GM12878 (cell line): ENCODE measurements around the gene C19orf33.

ENCODE experiments used
- CHD2 ChIP-seq: IDR thresholded peaks from 2 replicates; pipeline ENCODE4 v1.6.1; 2011; ENCODE audit warnings: low read depth, low read length, improper control_type of control experiment, borderline replicate concordance
- CTCF ChIP-seq, 3 experiments: IDR thresholded peaks in 2 of 3; conservative IDR thresholded peaks in 1 of 3; 2 replicates each; pipeline ENCODE4 v1.5.1; 2011; ENCODE audit warnings: low read depth in 3 of 3, low read length in 3 of 3, mild to moderate bottlenecking in 3 of 3, control low read depth in 2 of 3, moderate library complexity in 2 of 3, inconsistent platforms in 1 of 3, mixed read lengths in 1 of 3; ENCODE audit not compliant: control insufficient read depth in 2 of 3, insufficient read depth in 1 of 3; ENCODE audit errors: extremely low read depth in 1 of 3
- EP300 ChIP-seq, 2 experiments: fragments of 150-350 bp in 1 of 2; IDR thresholded peaks; 2 replicates each; pipeline ENCODE4 v1.6.1; 2011 to 2012; ENCODE audit warnings: low read depth in 2 of 2, low read length in 2 of 2, borderline replicate concordance in 1 of 2, improper control_type of control experiment in 1 of 2, inconsistent platforms in 1 of 2; ENCODE audit not compliant: control insufficient read depth in 1 of 2
- GABPA ChIP-seq: IDR thresholded peaks from 2 replicates; pipeline ENCODE4 v1.6.1; 2014; ENCODE audit warnings: antibody characterized with exemption, low read depth, mild to moderate bottlenecking, inconsistent platforms
- MXI1 ChIP-seq: fragments of 150-350 bp; IDR thresholded peaks from 2 replicates; pipeline ENCODE4 v1.6.1; 2011; ENCODE audit warnings: low read depth, mild to moderate bottlenecking, inconsistent platforms, low read length, improper control_type of control experiment
- NFYB ChIP-seq: IDR thresholded peaks from 2 replicates; pipeline ENCODE4 v1.6.1; 2011; ENCODE audit warnings: low read depth, mild to moderate bottlenecking, low read length, improper control_type of control experiment, moderate library complexity; ENCODE audit not compliant: insufficient read depth

DNA sequence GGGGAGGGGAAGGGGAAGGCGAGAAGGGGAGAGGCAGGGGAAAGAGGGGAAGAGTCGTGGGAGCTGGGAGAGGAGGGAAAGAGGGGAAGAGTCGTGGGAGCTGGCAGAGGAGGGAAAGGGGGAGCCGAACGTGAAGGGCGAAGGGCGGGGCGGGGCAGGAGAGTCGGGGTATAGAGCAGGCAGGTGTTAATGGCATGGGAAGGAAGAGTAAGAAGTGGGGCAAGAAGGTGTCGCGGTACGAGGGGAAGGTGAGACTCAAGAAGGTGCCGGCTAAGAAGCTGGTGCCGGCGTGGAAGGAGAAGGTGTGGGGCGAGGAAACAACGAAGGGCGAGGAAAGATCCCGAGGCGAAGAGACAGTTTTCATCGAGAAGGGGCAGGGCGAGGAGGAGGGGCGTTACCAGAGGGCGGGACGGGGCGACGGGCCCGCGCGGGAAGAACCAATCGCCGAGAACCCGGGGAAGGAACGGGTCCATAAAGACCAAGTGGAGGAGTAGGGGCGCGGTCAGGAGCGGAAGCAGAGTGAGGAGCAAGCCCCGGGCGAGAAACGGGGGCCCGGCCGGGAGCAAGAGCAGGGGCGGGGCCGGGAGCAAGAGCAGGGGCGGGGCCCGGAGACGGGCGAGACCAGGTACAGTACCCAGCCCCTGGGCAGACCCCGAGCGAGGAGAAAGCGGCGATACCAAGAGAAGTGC, 32.0 kb downstream of the C19orf33 start:
- TF ChIP-seq GABPA, result no peak
- peak; percentile 59; the same call in 1 of the 2 replicates for TF ChIP-seq NFYB
- no peak for TF ChIP-seq CTCF (IDR thresholded peaks at IDR 0.05 in 2 of 3, conservative IDR thresholded peaks at IDR 0.05 in 1 of 3; ENCODE audit: control insufficient read depth in 2 of 3, extremely low read depth in 1 of 3, insufficient read depth in 1 of 3, low read depth in 3 of 3, low read length in 3 of 3)
- TF ChIP-seq MXI1, result no peak; the same call in 1 of the 2 replicates
- no peak for TF ChIP-seq EP300 (IDR thresholded peaks at IDR 0.05; ENCODE audit: borderline replicate concordance in 1 of 2, control insufficient read depth in 1 of 2, low read depth in 2 of 2, low read length in 2 of 2)
- TF ChIP-seq CHD2, result no peak
